Lung microvascular endothelial cell (primary cell): Measurements from ENCODE around the gene NR1I3. TPM values are rescaled to one million over a fixed set of nuclear protein-coding genes. Genes with fewer than 3 reads are reported as not detected.
"Not testable (repeated sequence)": the region's sequence is repeated elsewhere in the genome, so short reads cannot be mapped to it uniquely, and the experiment has no call there.

ENCODE experiments used
- DNase-seq, 2 donors: peaks; one replicate each; pipeline versions ENCODE4 v3.0.0 to v3.0.0-alpha.2; 2010; ENCODE audit warnings: low read depth in 2 of 2
- total RNA-seq: library from RNA; depleted of rRNA; stranded (reverse); fragments of >200 nt; gene quantifications from 2 replicates; pipeline ENCODE4 v1.2.1, GENCODE V29; 2014

NR1I3 gene, protein sequence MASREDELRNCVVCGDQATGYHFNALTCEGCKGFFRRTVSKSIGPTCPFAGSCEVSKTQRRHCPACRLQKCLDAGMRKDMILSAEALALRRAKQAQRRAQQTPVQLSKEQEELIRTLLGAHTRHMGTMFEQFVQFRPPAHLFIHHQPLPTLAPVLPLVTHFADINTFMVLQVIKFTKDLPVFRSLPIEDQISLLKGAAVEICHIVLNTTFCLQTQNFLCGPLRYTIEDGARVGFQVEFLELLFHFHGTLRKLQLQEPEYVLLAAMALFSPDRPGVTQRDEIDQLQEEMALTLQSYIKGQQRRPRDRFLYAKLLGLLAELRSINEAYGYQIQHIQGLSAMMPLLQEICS
- not detected in 2 replicates for total RNA-seq

DNA sequence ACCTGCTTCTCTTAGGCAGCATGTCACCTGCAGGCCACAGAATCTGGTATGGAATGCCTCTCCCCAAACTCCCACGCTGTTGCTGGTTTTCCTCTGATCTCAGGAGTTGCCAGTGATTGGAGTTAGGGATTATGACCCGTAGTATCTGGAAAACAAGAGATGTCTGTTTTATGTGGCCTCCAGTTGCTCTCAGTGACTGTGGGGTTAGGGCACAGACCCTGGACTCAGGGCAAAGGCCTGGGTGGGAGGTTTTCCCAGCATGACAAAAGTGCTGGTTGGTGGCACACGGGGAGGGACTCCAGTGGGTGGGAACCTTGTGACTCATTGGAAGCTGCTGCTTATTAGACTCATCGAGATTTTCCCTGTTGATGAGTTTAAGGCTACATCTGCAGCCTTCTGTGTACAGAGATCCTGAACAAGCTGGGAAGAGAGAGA lies at the start of gene NR1I3:
Gene NR1I3 (minus strand): TSS at position 165 of the 435 bp plus-strand sequence. CDS start 1,638 bp downstream, outside the sequence.
- no peak for DNase-seq

DNA sequence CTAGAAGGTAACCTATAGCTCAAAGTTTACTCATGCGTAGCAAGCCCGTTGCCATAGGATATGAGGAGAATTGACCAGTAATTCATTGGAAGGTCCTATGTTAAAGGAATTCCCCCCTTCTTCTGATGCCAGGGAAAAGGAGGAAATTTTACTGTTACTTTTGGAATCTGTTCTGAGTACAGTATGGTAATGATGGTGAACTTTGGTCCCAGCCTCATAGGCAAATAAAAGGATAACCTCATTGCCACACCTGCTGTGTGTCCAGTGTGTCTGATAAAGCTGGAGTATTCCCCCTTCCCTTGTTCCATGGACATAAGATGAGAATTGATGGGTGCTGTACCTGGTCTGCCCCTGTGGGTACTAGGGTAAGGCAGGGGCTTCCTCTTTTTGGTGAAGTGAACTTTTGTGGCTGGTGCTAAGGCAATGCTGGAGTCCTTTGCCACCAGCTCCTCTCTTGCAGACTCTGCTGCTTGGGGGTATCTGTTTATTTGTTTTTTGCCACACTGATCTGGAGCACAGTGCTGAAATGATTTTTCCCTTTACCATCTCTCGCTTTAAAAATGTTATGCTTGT lies 49.6 kb upstream of the NR1I3 start:
- no peak for DNase-seq

DNA sequence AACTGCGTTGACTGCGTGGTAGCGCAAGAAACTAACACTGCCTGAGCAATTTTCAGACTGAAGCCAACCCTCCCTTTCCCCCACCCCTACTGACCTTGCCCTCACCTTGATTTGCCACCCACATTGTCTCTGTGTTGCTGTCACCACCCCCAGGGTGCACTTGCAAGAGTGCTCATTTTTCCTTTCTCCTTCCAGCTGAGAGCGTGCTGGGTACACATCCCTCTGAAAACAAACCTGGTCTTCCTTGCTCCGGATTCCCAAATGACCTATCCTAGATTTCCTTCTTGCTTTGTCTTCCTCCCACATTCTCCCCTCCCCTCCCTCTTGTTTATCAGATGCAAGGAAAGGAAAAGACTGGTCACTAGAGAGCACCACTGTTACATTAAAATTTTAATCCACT lies 47.5 kb upstream of the NR1I3 start:
- DNase-seq, result no peak

DNA sequence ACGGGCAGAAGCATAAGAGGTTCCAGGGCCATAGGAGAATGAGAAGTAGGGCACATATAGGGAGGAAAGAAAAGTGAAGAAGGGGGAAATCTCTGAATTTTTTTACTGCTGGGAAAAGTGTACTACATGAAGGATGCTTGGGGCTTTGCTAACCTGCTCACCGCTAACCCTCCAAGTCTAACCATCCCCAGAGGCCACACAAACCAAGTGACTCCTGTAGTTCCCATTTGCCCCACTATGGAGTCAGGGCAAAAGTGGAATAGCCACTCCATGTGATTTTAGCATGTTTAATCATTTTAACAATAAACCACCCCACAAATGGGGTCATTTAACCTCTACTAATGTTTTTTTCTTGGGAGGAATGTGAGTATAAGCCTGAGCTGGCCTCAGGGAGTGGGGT lies 47.1 kb upstream of the NR1I3 start:
- DNase-seq, result no peak

DNA sequence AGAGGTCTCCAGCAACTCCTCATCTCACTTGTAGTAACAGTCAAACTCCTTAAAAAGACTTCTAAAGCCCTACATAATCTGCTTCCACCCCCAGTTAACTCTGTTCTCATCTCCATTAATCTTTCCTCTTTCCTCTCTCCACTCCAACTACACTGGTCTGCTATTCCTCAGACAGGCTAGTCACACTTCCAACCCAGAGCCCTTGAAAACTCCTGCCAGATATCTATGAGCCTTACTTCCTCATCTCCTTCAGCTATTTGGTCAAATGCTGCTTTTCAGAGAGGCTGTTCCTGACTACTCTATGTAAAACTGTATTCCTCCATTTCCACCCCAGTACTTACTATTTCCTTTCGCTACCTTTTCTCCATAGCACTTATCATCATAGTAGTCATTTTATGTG lies 45.0 kb upstream of the NR1I3 start:
- DNase-seq, result no peak

DNA sequence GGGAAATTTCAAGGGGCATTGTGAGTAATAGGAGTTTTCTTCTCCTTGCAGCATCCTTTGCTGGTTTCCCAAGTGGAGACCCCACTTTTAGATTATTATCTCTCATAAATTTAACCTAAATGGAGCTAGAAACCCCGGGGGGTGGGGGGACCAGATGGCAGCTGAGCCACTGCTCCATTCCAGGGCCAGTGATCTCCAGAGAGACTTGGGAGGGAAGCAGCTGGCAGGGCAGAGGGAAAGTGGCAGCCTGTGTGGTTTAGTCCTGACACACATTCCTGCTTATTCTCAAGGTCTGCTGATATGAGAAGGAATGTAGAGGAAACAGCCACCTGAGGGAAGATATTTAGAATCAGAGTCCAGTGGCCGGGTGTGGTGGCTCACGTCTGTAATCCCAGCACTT lies 36.9 kb upstream of the NR1I3 start:
- DNase-seq, result no peak

DNA sequence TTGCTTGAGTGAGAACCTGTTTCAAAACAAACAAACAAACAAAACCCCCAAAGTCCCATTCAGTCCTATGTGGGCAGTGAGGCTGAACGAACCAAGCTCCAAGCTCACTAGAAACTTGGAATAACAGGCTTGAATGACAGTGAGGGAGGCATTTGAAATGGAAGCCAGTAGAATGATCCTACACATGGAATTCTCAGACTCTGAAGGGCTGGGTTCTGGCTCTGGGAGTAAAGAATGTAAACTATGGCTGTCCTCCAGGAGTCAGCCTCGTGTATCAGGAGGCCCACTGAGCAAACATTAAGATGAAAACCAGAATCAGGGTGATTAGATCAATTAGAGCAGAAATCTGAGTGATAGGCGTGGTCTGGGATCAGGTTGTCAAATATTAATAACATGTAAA lies 35.4 kb upstream of the NR1I3 start:
- DNase-seq, result no peak

DNA sequence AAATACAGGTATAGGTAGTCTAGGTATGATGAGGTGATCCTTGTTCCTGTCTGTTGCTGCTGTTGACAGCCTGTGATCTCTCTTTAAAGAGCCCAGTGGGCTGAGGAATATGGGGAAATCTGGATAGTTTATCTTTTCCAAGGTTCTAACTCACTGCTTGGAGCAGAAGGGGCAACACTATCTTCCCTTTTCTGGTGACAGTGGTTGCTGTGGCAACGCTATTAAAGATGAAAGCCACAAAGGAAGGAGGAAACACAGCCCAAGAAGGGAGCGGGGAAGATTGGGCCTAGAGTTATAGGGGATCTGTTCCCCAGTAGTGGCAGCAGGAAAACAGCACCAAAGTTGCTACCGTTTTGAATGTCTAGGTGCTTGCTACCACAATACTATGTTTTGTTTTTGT lies 29.3 kb upstream of the NR1I3 start:
- DNase-seq, result no peak

DNA sequence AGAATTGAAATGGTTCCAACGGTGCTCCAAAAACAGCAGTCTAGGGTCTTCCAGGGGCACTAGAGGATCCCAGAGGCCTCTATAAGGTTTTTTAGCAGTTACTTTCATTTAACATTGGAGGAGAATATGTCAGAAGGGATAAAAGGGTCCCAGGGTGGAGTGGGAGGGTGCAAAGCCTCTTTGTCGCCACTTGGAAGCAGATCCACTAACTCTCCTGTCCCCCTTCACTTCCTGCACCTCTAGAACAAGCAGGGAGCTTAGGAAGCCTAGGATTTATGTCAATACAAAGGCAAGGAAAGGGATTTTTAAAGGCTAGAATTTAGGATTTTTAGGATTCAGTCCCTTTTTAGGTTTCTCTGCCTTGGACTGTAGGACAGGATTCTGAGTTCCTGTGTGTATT lies 28.8 kb upstream of the NR1I3 start:
- no peak for DNase-seq

DNA sequence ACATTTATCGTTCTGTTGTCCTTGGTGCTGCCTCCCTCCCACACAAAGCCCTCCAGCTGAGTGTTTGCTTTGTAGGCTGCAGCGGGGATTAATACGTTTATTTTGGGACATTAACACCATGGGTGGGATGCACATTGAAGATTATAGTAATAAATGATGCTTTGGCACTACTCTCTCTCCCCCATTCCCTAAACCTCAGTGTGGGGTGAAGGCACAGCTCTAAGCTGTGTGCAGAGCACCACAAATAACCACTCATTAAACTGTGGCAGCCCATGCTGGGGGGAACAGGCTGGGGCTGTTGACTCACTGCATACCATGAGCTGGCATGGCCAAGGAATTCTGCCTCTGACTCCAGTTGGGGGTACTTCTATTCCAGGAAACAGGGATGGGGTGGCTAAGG lies 28.2 kb upstream of the NR1I3 start:
- DNase-seq, result no peak

DNA sequence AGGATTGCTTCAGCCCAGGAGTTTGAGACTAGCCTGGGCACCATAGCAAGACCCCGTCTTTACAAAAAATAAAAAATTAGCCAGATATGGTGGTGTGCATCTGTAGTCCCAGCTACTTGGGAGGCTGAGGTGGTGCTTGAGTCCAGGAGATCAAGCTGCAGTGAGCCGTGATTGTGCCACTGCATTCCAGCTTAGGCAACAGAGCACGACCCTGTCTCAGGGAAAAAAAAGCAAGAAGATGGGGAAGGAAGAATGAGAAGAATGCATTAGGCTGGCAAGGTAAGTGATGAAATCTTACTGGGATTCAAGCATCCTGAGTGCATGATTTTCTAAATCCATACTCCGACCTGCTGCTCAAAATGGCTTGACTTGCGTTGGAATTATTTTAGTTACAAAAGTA lies 27.3 kb upstream of the NR1I3 start:
- DNase-seq, result no peak

DNA sequence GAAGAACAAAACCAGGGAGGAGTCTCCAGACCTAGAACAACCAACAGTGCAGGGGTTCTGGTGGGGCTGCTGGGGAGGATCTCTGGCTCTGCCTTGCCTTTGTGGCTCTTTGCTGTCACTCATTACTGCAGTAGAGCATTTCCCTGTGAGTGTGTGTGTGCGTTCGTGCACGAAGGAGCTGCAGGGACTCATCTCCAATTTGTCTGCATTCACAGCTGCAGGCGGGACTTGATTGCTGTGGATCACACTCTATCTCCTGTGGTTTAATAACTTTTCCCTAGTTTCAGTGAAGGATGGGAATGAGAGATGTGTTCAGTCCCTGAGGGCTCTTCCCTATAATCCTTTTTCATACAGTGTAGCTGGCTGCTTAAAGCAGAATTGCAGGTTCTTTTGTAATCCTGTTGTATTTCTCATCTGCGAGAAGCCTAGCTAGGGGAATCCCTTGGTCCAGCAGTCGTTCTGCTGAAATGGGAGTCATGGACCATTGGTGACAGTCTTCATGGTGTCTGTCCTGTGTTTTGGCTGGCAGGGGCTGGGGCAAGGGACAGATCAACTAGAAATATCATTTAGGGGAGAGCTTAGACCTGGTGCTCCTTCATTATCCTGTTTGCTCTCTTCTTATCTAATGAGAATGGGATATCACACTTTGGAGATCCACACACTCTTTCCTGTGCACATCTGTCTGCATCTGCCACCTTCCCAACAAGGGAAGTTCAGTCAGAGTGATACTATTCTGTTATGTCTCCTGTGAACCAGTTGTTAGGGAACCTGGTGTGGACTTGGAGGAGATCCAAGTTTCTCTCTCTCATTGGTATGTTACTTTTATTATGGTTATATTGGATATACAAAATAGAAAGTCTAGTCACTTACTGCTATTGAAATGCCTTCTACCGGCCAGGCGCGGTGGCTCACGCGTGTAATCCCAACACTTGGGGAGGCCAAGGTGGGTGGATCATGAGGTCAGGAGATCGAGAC lies 23.5 kb upstream of the NR1I3 start:
- DNase-seq, result peak; percentile 4 to 72

DNA sequence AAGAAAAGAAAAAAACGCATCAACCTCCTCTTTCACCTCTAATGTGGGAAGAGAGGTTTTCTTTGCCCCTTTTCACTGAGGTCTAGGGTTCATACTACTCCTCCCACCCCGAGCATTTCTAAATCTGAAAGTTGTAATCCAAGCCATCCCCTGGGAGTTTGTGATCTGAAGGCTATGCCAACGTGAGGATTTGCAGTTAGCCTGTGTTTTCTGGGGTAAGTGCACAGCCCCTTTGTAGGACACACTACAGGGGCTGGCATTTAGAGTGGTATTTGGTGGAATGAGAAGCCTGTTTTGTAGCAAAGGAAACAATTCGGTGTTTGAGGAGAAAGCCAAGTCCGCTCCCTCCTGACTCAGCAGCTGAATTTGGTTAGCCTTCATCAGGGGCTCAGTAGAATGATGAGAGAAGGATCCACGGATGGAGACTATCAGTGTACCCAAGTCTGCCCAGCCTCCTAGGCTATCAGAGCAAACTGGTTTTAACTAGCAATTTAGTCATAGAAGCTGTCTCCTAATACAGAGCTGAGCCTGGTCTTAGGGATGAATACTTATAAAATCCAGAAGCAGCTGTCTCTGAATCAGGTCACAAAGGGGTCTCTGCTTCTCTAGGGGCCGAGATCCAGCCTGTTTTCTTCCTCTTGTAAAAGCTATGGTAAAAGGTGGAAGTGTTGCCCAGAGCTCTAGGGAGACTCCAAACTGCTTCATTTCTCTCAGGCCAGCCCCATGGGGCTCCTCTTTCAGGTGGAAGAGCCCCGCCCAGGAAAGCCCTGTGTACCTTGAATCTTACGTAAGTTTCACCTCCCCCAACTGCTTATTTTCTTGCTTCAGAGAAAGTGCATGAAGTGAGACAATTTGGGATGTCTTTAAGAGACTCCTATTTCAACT lies 22.6 kb upstream of the NR1I3 start:
- DNase-seq, result no peak

DNA sequence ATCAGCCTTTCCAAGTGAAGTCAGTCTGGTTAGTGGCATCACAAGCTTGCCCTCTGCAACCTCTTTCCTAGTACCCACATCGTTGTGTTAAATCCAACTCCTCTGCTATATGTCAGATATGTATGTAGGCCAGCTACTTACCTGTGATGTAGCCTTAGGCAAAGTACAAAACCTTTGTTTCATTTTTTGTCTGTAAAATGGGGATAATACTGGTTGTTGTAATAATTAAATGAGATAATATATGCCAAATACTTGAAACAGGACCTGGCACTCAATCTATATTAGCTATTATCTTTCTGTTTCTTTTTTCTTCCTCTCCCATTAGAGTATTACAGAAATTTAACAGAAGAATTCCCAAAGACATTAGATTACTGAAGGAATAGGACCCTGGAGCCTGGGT lies 21.8 kb upstream of the NR1I3 start:
- DNase-seq, result no peak

DNA sequence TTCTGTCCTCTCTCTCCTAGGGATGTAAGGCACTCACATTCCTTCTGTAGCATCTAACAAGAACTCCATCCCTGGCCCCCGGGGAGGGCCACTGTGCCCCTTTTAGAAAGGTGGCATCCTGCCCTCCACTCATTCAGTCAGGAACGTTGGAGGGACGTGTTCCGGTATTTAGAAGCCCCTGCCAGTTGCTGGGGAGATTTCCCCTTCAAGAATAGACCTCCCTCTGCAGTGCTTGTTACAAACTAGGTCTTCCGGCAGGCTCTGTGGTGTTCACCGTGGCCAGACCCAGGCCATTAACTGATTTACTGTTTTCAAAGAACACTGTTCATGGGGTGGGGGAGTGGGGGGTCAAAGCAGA lies 21.3 kb upstream of the NR1I3 start:
- no peak for DNase-seq

DNA sequence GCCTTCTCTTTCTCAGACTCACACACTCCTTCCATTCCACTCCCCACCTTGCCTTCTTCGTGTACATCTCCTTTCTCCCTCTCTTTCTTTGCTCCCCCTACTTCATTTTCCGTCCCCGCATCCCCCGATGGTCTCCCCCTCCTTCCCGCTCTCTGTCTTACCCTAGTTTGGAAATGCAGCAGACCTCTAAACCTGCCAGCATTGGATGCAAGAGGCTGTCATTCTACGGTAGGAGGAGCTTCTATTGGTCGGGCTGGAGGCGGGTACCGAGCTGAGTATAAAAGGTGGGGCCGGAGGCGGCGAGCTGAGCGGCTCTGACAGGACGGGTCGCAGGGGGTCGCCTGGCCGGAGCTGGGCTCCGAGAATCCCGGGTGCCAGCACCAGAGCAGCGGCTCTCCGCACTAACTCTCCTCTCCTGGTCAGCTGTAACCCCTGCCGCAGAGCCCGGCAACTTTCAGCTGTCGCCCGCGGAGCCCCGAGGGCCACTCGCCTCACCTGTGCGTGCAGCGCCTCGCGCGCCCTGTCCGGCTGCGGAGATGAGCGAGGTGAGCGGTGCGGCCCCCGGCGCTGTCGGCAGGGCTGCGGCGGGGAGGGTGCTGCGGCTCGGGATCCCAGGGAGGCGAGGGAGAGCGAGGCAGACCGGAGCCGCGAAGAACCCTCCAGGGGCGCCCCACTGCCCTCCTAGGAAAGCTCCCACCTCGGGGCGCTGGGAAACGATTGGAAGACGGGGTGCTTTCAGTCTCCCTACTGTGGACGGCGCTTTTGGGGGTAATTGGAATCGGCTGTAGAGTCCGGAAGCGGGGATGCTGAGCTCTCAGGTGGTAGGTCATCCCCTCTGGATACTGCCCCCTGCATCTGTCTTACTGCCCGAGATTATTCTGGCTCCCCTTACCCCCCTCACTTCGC lies 20.7 kb upstream of the NR1I3 start, which contains the start of gene PCP4L1:
Gene PCP4L1 (plus strand): TSS at position 307 of the 906 bp plus-strand sequence. CDS start 230 bp downstream, at position 537.
- DNase-seq, result peak; percentile 45

DNA sequence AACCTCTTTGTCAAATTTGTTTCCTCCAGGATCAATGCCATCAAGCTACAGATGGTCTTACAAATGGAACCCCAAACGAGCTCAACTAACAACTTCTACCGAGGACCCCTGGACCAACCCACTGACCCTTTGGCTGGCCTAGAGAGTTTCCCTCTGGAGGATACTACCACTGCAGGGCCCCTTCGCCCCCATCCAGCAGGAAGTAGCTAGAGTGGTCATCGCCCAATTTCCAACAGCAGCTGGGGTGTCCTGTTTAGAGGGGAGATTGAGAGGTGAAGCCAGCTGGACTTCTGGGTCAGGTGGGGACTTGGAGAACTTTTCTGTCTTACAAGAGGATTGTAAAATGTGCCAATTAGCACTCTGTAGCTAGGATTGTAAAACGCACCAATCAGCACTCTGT lies 19.1 kb upstream of the NR1I3 start:
- DNase-seq, result not testable (repeated sequence)

DNA sequence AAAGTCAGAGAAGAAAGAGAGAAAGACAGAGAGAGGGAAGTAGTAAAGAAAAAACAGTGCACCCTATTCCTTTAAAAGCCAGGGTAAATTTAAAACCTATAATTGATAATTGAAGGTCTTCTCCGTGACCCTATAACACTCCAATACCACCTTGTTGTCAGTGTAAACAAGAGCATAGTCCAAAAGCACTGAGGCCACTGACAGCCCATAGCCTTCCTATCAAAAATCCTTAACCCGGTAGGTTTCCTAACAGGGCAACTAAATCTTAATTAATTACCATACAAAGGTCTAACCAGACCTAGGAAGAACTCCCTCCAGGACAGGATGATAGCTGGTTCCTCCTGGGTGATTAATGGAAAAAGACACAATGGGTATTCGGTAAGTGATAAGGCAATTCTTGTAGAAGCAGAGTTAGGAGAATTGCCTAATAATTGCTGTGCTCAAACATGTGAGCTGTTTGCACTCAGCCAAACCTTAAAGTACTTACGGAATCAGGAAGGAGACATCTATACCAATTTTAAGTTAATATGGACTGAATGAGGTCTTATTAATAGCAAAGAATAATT lies 18.0 kb upstream of the NR1I3 start:
- DNase-seq, result not testable (repeated sequence)

DNA sequence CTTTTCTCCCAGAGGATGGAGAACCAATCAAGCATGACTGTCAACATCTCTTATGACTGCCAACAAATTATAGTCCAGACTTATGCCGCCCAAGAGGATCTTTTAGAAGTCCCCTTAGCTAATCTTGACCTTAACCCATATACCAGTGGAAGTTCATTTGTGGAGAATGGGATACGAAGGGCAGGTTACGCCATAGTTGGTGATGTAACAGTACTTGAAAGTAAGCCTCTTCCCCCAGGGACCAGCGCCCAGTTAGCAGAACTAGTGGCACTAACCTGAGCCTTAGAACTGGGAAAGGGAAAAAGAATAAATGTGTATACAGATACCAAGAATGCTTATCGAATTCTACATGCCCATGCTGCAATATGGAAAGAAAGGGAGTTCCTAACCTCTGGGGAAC lies 17.3 kb upstream of the NR1I3 start:
- not testable (repeated sequence) for DNase-seq

DNA sequence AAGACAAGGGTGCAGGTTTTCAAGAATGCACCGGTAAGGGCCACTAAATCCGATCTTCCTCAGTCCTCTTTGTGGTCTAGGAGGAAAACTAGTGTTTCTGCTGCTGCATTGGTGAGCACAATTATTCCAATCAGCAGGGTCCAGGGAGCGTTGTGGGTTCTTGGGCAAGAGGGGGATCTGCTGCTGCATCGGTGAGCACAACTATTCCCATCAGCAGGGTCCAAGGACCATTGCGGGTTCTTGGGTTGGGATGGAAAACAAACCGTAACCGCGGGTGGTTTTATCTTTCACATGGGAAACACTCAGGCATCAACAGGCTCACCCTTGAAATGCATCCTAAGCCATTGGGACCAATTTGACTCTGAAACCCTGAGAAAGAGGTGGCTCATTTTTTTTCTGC lies 13.6 kb upstream of the NR1I3 start:
- DNase-seq, result no peak
